Measurements from ENCODE around the gene IL15.
"Not testable (repeated sequence)": the region's sequence is repeated elsewhere in the genome, so short reads cannot be mapped to it uniquely, and the experiment has no call there.

IL15 gene

DNA sequence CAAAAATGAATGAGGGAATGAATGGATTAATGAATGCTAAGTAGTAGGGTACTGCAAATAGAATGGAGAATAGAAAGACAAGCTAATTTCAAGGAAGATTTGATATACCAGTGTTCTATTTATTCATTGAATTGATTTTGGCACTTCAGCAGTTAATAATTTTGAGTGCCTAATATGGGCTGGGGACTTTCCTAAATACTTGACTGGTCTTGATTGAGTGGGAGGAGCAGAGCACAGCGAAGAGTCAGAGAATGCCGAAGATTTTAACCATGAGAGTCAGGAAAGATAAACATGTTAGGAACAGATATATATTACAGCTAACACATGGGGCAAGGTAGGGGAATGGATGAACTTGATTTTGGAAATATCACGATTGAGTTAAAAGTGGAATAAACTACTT is 10.6 kb downstream of the IL15 start:
- DNase-seq (ENCODE audit: low read depth in 2 of 2) = no peak

DNA sequence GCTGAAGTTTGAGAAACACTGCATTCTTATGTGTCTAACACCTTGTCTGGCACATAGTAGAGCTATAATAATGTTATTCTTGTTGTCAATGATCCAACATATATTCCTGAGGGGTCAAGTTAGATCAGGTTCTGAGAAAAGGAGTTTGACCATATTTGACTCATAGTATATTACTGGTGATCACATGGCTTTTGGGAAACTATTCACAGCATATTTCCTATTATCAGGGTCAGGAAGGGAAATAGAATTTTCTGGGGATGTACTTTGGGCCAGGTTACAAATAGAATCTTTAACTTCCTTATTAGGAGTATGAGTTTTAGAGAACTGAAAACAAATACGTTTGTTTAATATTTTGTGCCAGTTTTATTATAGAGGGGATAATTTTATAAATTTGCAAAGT is 11.6 kb downstream of the IL15 start:
- DNase-seq (ENCODE audit: low read depth in 2 of 2) = no peak

DNA sequence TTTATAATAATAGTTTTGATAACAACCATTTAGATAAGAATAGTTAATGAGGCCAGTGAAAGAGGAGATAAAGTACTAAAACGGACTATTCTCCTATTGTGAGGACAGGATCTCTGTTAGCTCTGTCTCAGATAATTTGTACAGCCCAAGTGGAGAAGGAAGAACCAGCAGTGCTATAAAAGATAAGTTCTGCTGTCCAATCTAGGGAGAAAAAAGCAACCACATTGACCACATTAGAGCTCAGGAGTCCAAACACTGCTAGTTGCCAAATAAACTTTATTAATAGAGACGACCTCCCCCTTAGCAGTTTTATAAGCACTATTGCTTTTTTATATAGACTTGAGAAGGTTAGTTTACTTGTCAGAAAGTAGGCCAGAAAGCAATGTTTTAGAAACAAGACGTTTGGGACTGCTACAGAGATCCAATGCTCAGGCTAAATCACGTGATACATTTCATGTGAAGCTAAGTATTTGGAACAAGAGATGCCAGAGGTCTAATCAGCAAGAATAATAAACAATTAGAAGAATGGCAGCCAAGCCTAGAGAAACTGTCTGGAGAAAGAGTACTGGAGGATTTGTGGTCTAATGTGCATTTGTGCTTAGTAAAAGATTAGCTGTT is 15.9 kb downstream of the IL15 start:
- DNase-seq (ENCODE audit: low read depth in 2 of 2) = no peak

DNA sequence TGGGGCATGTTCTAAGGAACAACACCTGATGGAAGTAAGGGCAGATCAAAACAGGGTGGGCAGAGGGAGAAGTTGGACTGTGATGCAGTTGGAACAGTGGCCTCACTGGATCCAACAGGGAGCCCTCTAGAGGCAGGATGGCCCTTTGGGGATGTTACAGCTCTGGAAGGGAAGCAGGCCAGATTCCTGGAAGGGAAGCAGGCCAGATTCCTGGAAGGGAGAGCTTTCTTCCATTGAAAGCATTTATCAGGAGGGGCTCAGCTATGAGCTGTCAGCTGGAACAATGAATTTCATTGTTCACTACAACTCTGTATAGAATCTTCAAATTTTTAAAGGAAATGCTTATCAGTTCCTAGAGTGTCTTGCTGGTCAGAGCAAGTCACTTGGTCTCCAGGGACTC is 17.7 kb downstream of the IL15 start:
- no peak for DNase-seq (ENCODE audit: low read depth in 2 of 2)

DNA sequence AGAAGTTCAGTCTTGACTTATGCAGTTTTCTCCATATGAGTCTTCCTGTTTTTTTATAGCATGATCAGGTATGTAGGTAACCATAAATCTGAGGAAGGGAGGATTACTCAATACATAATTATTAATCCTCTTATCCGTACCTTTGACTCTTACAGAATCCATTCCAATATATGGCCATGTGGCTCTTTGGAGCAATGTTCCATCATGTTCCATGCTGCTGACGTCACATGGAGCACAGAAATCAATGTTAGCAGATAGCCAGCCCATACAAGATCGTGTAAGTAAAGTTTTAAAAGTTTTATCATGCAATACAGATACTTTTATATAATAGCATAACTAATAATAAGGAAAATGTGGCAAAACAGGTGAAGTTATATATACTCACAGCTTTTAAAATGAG is 19.6 kb downstream of the IL15 start:
- no peak for DNase-seq (ENCODE audit: low read depth in 2 of 2)

DNA sequence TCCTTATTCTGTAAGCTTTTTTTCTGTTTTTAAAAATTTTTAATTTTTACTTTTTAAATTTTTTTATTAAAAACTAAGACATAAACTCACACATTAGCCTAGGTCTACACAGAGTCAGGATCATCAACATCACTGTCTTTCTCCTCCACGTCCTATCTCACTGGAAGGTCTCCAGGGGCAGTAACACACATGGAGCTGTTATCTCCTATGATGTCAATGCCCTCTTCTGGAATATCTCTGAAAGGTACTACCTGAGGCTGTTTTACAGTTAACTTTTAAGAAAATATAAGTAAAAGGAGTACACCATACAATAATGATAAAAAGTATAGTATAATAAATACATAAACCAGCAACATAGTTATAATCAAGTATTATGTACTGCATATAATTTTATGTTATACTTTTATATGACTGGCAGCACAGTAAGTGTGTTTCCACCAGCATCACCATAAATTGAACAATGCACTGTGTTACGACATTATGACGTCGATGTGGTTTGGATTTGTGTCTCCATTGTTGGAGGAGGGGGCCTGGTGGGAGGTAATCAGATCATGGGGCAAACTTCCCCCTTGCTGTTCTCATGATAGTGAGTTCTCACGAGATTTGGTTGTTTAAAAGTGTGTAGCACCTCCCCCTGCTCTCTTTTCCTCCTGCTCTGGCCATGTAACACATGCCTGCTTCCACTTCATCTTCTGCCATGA is 21.3 kb downstream of the IL15 start:
- DNase-seq (ENCODE audit: low read depth in 2 of 2) = no peak

DNA sequence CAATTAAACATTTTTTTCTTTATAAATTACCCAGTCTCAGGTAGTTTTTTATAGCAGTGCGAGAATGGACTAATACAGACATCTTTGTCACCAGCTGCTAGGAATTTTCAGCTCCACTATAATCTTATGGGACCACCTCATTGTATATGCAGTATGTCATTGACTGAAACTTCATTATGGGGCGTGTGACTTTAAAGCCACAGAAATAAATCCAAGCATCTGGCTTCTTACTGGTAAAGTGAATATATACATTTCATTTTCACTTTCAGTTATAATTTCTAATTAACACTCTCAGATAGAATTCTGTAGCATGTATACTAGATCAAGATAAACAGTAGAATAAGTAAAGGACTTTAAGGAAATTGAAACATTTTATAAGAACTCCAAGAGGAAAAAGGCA is 21.9 kb downstream of the IL15 start:
- no peak for DNase-seq (ENCODE audit: low read depth in 2 of 2)

DNA sequence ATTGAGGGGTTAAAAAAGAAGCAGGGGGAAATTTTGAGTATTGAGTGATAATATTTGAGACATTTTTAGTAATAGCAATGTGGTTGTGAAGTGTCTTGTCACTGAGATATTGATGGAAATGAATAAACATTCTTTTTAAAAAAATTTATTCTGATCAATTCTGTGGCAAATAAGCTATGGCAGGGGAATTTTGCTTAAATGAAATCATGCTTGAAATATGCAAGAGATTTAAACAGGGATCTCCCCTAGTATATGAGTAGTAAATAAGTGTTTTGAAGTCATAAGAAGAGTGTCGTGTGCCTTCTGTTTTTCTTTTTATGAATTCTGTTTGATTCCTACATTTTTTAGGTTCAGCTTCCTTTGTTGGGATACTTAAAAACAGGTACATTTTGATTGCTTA is 23.2 kb downstream of the IL15 start:
- no peak for DNase-seq (ENCODE audit: low read depth in 2 of 2)

DNA sequence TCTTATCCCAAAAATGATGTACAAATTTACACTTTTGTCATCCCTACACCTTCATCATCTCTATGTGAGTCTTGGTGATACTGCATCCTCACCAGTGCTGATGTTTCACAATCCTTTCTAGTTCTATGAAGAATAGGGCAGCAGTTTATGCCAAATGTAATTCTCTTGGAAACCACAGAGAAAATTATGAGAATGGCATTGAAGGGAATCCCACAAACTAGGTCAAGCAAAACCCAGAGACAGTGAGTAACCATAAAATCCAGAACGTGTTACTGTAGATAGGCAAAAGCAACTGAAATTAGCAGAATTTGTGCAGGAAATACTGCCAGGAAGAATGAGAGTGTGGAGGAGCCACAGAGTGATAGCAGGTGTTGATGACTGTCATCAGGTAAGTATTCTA is 24.5 kb downstream of the IL15 start:
- no peak for DNase-seq (ENCODE audit: low read depth in 2 of 2)

DNA sequence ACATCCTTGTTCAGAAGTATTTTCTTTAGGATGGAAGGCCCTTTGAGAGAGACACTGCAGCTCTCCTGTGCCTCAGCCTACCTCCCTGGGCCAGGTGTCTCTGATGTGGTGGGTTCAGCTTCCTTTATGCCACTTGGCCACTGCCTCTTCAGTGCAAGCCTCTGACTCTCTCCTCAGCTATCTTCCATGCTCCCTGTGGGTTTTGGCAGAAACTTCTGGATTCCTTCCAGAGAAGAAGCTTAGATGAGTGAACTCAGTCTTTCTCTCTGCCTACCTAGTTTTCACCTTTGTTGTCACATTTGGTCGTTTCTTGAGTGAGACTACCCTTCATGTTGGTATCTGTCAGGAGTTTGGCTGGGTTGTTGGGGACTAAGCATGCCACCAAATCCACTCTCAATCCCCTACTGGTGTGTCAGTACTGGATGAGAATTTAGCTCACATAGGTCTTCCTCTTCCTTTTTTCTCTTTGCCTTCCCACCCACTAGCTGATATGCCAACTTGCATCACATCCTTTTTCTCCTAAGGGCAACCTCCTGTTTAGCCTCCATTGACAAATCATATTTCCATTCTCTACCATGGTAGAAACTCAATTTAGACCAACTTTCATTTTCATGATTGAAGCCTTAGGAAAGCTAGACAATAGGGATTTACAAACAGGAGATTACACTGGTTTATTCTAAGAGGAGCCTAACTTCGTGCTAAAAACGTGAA is 32.0 kb downstream of the IL15 start:
- no peak for DNase-seq (ENCODE audit: low read depth in 2 of 2)

DNA sequence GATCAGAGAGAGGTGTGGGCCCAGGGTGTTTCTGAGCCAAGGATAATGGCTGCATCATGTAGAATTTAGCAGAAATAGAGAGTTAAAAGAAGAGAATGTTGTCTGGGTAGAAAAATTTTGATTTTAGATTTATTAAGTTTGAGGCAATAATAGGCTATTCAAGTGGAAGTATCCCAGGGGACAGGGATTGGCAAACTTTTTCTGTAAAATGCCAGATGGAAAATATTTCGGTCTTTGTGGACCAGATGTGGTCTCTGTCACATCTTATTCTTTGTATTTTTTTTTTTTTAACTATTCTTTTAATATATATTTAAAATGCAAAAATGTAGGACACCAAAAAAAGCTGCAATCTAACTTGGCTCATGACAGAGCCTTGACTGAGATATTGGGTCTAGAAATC is 33.1 kb downstream of the IL15 start:
- DNase-seq (ENCODE audit: low read depth in 2 of 2) = no peak

DNA sequence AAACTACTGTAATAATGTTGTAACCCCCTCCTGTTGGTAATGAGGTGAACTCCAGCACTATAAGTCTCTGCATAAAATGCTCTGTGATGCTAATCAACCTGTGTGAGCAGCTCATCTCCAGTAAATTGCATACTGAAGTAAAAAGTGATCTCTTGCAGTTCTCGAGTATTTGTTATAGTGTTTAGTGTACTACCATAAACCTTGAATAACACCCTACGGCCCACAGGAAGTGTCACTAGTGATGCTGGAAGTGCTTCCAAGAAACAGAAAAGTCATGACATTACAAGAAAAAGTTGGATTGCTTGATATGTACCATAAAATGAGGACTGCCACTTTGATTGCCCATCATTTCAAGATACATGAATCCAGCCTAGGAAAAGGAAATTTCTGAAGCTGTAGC is 39.0 kb downstream of the IL15 start:
- no peak for DNase-seq (ENCODE audit: low read depth in 2 of 2)

DNA sequence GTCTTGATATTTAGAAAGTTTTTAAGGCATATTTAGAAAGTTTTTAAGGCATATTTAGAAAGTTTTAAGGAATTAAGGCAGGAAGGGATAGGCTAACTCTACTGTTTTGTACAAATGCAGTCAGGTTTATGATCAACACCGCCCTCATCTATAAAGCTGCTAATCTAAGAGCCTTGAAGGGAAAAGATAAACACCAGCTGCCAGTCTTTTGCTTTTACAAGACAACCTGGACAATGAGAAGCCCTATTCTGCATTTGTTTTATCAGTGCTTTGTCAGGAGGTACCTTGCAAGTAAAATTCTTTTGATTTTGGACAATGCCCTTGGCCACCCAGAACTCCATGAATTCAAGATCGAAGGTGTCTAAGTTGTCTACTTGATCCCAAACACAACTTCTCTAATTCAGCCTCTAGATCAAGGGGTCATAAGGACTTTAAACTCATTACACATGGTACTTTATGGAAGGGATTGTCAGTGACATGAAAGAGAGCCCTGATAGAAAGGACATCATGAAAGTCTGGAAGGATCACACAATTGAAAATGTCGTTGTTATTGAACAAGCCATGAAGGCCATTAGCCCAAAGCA is 39.8 kb downstream of the IL15 start:
- no peak for DNase-seq (ENCODE audit: low read depth in 2 of 2)

DNA sequence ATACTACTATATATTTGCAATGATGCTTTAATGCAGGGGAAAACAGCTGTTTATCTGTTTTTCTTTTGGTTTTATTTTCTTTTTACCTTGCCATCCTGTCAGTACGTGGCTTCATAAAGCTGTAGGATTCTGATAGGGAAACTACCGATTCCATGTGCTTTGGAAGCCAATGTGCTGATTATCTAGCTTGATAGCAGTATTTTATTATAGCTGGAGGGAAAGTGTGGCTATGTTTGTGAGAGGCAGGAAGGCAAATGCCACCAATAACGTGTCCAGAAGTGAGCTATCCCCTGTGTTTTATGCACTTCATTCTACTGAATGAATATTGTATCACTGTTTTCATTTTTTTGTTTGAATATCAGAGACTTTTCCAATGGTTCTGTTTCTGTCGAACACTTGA is 43.7 kb downstream of the IL15 start:
- no peak for DNase-seq (ENCODE audit: low read depth in 2 of 2)

DNA sequence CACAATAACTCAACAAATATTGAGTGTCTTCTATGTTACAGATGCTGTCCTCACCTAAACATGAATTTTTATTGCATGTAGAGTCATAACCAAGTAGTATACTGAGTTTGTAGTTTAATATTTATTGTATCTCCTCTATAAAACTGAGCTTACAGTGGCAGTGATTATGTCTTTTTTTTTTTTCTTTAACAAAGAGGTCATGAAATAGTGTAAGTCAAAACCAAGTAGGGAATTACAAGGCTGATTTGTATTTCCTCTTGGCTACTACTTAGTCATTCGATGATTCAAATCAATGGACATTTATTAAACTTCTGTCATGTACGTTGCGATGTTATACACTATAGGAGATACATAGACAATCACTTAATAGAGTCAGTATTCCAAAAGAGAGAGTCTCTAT is 48.4 kb downstream of the IL15 start:
- DNase-seq (ENCODE audit: low read depth in 2 of 2) = no peak

DNA sequence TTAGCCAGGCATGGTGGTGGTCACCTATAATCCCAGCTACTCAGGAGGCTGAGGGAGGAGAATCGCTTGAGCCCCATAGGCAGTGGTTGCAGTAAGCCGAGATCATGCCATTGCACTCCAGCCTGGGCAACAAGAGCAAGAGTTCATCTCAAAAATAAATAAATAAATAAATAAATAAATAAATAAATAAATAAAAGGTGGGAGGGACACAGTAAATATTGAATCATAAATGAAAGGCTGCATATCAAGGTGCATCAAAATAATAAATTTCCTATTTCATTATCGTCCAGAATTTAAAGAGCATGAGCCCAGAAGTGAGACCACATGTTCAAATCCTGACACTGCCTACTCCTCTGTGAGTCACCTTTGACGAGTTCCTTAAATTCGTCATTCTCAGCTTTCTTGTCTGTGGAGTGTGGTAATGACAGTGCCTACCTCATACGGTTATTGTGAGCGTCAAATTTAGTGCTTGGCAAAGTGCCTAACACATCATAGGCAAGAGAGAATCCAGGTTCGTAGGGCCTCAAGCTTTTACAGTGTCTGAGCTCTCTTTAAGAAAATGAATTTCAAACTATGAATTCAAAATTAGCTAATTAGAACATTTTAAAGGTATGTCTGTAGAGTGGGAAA is 49.9 kb downstream of the IL15 start:
- no peak for DNase-seq (ENCODE audit: low read depth in 2 of 2)

DNA sequence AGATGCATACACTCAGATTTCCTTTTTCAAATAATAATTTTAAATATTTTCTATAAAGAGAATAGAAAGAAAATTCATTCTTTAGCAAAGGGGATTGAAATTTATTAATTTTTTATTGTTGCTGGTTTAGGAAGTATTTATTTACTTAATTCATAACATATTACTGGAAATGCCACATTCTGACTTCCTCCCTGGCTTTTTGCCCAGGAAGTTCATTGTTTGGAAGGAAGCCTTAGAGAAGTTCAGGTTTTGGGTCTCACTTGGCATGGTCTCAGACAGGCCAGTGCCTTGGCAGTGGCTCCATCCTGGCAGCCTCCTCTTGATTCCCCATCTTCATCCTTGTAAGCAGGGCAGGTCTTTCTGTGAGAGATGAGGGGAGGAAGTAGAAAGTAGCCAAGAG is 50.5 kb downstream of the IL15 start:
- no peak for DNase-seq (ENCODE audit: low read depth in 2 of 2)

DNA sequence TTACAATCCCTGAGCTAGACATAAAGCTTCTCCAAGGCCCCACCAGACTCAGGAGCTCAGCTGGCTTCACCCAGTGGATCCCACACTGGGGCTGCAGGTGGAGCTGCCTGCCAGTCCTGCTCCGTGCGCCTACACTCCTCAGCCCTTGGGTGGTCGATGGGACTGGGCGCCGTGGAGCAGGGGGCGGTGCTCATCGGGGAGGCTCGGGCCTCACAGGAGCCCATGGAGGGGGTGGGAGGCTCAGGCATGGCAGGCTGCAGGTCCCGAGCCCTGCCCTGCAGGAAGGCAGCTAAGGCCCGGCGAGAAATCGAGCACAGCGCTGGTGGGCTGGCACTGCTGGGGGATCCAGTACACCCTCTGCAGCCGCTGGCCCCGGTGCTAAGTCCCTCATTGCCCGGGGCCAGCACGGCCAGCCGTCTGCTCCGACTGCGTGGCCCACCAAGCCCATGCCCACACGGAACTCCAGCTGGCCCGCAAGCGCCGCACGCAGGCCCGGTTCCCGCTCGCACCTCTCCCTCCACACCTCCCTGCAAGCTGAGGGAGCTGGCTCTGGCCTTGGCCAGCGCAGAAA is 53.4 kb downstream of the IL15 start:
- DNase-seq (ENCODE audit: low read depth in 2 of 2) = not testable (repeated sequence)

DNA sequence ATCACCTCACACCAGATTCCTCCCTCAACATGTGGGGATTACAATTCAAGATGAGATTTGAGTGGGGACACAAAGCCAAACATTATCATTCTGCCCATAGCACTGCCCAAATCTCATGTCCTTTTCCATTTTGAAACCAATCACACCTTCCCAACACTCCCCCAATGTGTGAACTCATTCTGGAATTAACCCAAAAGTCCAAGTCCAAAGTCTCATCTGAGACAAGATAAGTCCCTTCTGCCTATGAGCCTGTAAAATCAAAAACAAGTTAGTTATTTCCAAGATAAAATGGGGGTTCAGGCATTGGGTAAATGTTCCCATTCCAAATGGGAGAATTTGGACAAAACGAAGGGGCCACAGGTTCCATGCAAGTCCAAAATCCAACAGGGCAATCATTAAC is 54.9 kb downstream of the IL15 start:
- not testable (repeated sequence) for DNase-seq (ENCODE audit: low read depth in 2 of 2)

DNA sequence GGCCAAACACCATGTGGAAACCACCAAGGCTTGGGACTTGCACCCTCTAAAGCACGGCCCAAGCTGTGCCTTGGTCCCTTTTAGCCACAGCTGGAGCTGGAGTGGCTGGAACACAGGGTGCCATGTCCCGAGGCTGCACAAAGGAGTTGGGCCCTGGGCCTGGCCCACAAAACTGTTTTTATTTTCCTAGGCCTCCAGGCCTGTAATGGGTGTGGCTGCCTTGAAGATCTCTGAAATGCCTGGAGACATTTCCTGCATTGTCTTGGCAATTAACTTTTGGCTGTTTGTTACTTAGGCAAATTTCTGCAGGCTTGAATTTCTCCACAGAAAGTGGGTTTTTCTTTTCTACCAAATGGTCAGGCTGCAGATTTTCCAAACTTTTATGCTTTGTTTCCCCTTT is 55.7 kb downstream of the IL15 start:
- DNase-seq (ENCODE audit: low read depth in 2 of 2) = no peak

DNA sequence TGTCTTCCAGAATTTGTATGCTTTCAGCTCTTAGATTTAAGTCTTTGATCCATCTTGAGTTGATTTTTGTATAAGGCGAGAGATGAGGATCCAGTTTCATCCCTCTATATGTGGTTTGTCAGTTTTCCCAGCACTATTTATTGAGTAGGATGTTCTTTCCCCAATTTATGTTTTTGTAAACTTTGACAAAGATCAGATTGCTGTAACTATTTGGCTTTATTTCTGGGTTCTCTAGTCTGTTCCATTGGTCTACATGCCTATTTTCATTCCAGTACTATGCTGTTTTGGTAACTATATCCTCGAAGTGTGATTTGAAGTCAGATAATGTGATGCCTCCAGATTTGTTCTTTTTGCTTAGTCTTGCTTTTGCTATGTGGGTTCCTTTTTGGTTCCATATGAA is 60.7 kb downstream of the IL15 start:
- no peak for DNase-seq (ENCODE audit: low read depth in 2 of 2)

Data from stimulated activated CD8-positive, alpha-beta memory T cell treated with anti-CD3 and anti-CD28 coated beads, Interleukin-2, amount 100 ng/mL, for 48 hours (primary cell).